DMS53 treated with DMSO at 0.1 percent for 48 hours (cell line): ENCODE data around the gene ANO6.

Experiments
- DNase-seq: peaks from one replicate; lab custom pipeline; 2025; ENCODE audit not compliant: unreplicated experiment; lab: John Stamatoyannopoulos, UW

The ANO6 gene

DNA sequence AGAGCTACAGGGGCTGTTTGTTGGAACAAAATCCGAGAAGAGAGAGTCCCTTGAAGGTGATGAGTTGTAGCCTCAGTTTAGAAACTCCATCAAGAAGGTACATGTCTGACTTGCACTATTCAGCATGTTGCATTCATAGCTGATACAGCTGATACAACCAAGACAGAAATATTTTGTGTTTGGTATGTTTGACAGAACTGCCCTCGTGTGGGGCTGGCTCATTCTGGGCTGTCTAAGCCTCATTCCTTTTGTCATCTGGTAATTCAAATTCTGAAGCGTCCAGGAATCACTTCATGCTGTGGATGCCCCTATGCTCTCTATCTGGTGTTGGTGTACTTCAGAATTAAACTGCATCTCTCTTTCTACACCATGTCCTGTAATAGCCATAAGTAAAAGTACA, 126.3 kb downstream of the ANO6 start:
- no peak for DNase-seq

DNA sequence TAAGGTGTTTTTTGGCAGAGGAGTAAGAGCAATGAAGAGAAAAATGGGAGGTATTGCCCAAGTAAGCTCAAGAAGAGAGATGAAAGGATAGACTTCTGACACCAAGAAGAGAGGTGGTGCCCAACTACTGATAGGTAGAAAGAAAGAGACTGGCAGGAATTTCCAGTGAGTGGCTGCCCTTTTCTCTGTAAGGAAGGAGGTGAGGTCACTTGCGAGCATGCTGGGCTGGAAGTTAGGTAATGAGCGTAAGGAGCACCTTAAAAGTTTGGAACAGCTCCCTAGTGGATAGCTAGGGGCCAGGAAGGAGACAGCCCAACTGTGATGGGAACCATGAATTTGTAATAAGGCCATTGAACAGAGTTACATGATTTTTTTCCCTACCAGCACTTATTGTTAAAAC, 127.0 kb downstream of the ANO6 start:
- no peak for DNase-seq

DNA sequence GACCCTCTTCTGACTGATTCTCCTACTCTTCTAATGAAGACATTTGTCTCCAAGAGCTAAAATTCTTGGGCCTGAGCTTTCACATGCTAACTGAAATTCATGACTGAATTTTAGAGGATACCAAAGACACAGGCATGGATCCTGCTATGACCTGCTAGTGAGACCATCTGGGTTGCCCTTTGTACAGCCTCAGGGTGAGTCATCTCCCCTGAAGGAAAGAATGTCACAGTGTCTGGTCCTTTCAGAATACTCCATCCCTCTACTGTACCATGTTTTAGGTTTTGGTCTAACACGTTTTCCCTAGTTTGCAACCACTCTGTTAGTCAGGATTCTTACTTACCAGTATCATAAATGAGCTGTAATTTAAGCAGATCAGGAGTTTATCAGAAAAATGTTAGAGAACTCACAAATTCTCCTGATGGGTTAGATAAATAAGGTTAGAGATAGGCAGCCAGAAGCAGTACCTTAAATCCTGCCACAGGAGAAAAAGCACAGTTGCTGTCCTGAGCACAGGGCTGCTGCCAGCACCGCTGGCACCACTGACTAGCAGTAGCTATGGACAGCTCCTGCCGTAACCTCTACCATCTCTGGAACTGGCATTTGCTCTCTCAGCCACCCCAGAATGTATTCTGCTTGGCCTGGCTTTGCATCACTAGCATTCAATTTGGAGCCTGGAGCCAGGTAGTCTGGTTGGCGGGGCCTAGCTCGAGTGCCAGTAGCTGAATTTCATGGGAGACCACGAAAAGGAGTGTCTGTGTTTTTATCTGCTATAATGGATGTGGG, 127.6 kb downstream of the ANO6 start:
- no peak for DNase-seq

DNA sequence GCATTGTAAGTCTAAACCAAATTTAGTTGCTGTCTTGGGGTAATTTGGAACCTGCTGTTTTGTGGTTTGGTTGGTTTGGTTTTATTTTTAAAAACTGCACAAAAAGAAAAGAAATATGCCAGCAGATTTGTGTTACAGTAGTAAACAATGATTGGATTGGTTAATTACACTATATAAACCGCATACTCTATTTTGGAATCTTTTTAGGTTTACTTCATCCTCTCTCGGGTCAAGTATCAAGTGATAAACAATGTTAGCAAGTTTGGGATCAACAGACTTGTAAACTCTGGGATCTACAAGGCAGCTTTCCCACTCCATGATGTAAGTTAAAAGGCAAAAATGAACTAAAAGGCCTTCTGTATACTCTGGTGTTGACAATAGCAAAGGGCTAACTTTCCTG, 132.4 kb downstream of the ANO6 start:
- no peak for DNase-seq

DNA sequence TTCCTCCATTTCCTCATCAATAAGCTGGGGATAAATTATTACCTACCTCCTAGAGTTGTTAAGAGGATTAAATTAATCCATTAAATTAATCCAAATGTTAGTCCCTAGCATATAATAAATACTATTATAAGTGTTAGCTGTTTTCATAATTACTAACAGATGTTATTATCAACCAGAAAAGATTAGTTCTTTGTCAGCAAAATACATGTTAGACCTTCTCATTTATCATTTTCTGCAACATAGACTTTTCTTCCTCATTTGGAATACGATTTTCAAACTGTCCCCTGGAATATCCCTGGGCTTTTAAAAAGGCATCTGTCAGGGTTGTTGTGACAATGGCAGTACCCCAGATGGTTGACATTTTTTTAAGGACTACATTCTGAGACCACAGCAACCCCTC, 133.1 kb downstream of the ANO6 start:
- DNase-seq: no peak

- DNase-seq: peak; percentile 57
Observed at GRCh38 chr12:45349916-45350315, 134.0 kb downstream of the ANO6 start.

DNA sequence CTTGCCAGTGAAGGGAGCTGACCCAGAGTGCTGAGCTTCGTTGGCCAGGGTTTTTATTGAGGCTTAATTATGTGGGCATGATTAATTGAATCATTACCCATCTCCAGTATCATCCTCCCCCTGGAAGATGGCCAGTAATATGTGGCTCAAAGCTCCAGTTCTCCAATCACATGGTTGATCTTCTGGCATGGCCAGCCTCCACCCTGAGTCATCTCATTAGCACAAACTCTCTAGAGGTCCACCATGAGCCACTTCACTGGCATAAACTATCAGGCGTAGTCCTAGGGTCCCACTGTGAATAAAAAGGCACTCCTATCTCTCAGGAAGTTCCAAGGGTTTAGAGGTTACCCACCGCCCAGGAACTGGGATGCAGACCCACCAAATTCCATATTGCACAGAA, 135.0 kb downstream of the ANO6 start:
- DNase-seq: no peak

DNA sequence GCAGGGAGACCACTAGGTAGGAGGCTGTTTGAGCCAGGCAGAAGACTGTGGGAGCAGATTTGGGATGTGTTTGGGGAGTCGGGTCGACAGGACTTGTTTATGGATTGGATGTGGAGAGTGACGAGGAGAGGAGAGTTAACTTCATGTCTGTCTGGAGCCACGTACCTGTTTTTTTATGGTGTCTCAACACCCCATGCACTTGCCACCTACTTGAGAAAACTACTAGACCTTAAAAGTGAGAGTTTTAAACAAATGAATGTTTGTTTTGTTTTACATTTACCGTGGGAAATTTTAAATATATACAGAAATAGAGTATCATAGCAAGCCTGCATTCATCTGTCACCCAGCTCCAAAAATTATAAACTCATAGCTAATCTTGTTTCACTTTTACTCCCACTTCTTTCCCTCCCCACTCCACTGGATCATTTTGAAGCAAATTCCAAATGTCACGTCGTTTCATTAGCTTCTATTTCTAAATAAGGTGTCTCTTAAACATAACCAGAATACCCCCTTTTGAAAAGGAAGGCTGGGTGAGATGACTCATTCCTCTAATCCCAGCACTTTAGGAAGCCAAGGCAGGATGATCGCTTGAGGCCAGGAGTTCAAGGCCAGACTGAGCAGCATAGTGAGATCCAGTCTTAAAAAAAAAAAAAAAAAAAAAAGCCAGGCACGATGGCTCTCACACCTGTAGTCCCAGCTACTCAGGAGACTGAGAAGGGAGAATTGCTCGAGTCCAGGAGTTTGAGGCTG, 136.2 kb downstream of the ANO6 start:
- DNase-seq: no peak

GRCh38 chr12:45353944-45354343, 138.0 kb downstream of the ANO6 start:
- DNase-seq: no peak

DNA sequence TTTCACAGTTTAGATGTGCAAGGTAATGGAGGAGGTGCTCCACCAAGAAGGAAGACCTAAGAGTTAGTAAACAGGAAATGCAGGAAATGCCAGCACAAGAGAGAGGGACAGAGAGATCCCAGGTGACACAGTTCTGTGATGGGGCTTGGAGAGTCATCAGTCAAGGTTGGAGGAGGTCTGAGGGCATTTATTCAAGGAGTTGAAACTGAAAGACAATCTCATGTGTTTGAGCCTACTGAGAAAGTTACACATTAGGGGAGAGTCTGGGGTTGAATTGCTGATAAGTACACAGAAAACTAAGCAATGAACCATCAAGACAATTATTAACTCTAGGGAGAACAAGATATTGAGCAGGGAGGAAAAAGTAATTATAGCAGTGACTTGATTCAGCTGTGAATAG, 138.5 kb downstream of the ANO6 start:
- DNase-seq: no peak

GRCh38 chr12:45355730-45356129, 139.8 kb downstream of the ANO6 start:
- DNase-seq: no peak

DNA sequence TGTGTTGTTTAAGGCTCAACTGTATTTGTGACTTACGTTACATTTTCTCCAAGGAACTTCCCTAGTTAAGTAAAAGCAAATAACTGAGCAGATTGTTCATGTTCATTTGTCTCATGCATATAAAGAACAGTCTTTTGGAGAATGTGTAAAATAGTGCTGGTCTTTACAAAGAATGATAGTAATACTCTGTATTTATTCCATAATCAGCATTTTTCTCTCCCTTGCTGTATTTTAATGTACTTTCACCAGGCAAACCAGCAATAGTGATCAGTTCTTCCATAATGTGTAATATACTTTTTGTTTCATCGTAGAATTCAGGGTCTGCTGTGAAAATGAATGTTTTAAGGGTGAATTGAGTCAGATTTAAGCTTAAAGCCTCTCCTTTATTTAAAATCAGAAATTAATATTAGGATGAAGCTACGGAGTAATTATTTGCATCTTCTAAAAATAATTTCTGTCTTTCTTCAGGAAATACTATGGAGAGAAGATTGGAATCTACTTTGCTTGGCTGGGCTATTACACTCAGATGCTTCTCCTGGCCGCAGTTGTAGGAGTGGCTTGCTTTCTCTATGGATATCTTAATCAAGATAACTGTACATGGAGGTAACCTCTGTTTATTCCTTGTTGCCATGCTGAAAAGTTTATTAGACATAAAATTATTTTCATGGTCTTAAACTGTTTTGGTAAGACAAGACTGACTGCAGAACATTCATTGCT, 141.1 kb downstream of the ANO6 start:
- no peak for DNase-seq

GRCh38 chr12:45357539-45358417, 141.9 kb downstream of the ANO6 start:
- no peak for DNase-seq

DNA sequence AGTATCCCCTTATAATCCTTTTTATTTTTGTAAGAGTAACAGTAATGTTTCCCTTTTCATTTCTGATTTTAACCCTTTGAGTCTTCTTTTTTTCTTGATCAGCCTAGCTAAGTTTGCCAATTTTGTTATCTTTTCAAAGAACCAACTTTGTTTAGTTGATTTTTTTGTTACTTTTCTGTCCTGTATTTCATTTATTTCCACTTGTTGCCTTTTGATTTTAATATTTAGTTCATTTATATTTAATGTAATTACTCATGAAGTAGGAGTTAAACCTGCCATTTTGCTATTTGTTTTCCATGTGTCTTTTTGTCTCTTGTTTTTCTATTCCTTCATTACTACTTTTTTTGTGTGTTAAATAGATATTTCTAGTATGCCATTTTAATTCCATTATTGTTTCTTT, 146.4 kb downstream of the ANO6 start:
- no peak for DNase-seq

- no peak for DNase-seq
Observed at GRCh38 chr12:45363903-45364302, 148.0 kb downstream of the ANO6 start.

DNA sequence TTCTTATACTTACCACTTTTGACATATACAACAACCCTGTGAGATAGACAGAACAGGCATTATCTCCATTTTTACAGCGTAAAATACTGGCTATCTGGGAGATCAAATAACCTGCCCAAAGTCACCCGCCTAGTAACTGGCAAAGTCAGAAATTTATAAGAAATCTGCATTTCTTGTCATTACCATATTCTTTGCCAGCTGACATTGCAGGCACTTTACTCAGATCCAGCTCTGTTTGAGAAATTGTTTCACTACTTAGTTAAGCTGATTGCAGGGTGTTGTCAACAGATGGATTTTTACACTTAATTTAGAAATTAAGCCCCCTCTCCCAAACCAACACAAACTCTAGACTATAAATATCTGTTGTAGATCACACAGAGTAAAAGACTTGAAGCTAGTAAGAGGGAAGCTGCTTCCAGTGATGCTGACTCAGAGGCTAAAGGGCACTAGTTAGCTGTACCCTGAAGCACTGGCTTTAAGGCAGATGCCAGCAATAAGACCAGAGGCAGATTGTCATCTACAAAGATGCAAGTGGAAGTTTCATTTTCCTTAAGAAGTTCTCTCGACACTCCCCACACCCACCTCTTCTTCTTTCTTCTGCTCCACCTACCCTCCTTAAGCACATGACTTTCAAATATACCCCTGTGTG, 153.1 kb downstream of the ANO6 start:
- DNase-seq: no peak

DNA sequence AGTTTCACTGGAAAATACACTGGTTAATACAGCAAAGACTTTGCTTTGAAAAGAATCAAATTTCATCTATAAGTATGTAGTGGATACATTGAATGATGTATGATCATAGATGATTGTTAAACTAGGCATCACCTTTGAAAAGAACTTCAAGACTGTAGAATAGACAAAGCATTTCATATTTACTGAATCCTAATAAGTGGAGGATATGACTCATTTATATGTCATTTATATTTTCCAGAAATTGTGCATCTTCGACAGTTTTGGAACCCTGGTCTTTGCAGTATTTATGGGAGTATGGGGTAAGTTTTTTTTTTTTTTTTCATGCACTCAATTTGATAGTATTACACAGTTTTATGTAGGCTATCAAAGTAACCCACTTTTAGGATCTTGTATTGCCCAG, 161.9 kb downstream of the ANO6 start:
- no peak for DNase-seq

GRCh38 chr12:45379261-45379660, 163.4 kb downstream of the ANO6 start:
- peak; percentile 15 for DNase-seq

- no peak for DNase-seq
Observed at GRCh38 chr12:45381351-45381750, 165.5 kb downstream of the ANO6 start.

DNA sequence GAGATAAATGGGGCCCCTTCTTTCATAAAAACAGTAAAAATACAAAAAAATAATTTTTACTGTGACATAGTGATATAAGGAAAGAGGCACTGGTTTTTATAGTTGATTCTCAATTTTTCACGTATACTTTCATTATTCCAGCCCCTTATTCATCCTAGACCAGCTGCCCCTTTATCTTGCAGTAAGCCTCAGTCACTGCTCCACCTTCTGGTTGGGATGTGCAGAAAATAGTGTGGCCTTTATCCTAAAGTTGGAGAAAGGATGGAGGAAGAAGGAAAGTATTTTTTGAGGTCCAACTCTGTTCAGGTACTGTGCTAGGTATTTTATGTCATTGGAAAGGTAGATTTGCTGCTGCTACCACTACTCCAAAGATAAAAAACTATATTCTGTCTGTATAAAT, 172.7 kb downstream of the ANO6 start:
- DNase-seq: peak; percentile 24
